Astrocyte of the hippocampus (primary cell): Measurements from ENCODE around the gene ALPK3.
A peak's percentile ranks its signal among the peaks of the same experiment; 100 is the strongest.

ENCODE experiments used
- DNase-seq: peaks from one replicate; pipeline ENCODE4 v3.0.0; 2011; ENCODE audit warnings: low read depth, low spot score

ALPK3 gene

GRCh38 chr15:84822653-84823281, 5.6 kb downstream of the ALPK3 start:
- DNase-seq = no peak

GRCh38 chr15:84823282-84823878, 6.2 kb downstream of the ALPK3 start:
- no peak for DNase-seq

- DNase-seq = peak; percentile 56
Observed at GRCh38 chr15:84824260-84825007, 7.3 kb downstream of the ALPK3 start.

- DNase-seq = peak; percentile 16
Observed at GRCh38 chr15:84826369-84826823, 9.2 kb downstream of the ALPK3 start.

GRCh38 chr15:84827246-84827645, 10.1 kb downstream of the ALPK3 start:
- DNase-seq = no peak

- no peak for DNase-seq
Observed at GRCh38 chr15:84828086-84828908, 11.1 kb downstream of the ALPK3 start.

GRCh38 chr15:84829428-84829827, 12.3 kb downstream of the ALPK3 start:
- DNase-seq = no peak

GRCh38 chr15:84830036-84830435, 12.9 kb downstream of the ALPK3 start:
- DNase-seq = no peak

GRCh38 chr15:84831028-84831427, 13.9 kb downstream of the ALPK3 start:
- DNase-seq = no peak

GRCh38 chr15:84831613-84832012, 14.5 kb downstream of the ALPK3 start:
- no peak for DNase-seq

- DNase-seq = no peak
Observed at GRCh38 chr15:84832448-84833040, 15.4 kb downstream of the ALPK3 start.

GRCh38 chr15:84833447-84834228, 16.5 kb downstream of the ALPK3 start:
- DNase-seq = no peak

GRCh38 chr15:84834229-84834955, 17.2 kb downstream of the ALPK3 start:
- no peak for DNase-seq

GRCh38 chr15:84834969-84835368, 17.8 kb downstream of the ALPK3 start:
- no peak for DNase-seq

GRCh38 chr15:84835661-84836337, 18.6 kb downstream of the ALPK3 start:
- no peak for DNase-seq

- no peak for DNase-seq
Observed at GRCh38 chr15:84836844-84837243, 19.7 kb downstream of the ALPK3 start.

GRCh38 chr15:84839714-84840113, 22.6 kb downstream of the ALPK3 start:
- no peak for DNase-seq

GRCh38 chr15:84840255-84840654, 23.1 kb downstream of the ALPK3 start:
- DNase-seq = no peak

GRCh38 chr15:84840741-84841429, 23.7 kb downstream of the ALPK3 start:
- DNase-seq = peak; percentile 73
